ENCODE data around the gene FUZ. TPM values are rescaled to one million over a fixed set of nuclear protein-coding genes. Genes with fewer than 3 reads are reported as not detected.

Gene FUZ
- polyA plus RNA-seq, 1 of the 3 experiments (the other 2 are of a cell fraction): 29.9 TPM

GRCh38 chr19:49843265-49843664 is 30.2 kb upstream of the FUZ start (continued):
- TF ChIP-seq TAF1 (IDR thresholded peaks at IDR 0.05; ENCODE audit: borderline replicate concordance, low read depth, low read length): no peak
- no peak for TF ChIP-seq FOXJ3 (CRISPR knock-in tag; IDR thresholded peaks at IDR 0.05)
- TF ChIP-seq REST (IDR thresholded peaks at IDR 0.05; ENCODE audit: low read depth, low read length): no peak
- no peak for TF ChIP-seq ELF1 (IDR thresholded peaks at IDR 0.05)
- no peak for TF ChIP-seq RFX5 (IDR thresholded peaks at IDR 0.05; ENCODE audit: low read length)
- no peak for TF ChIP-seq USF2 (IDR thresholded peaks at IDR 0.05; ENCODE audit: borderline replicate concordance, low read depth, low read length)
- TF ChIP-seq RXRA (IDR thresholded peaks at IDR 0.05; ENCODE audit: borderline replicate concordance, low read depth): no peak
- no peak for TF ChIP-seq MEF2A (IDR thresholded peaks at IDR 0.05; ENCODE audit: borderline replicate concordance, low read depth)

GRCh38 chr19:49840736-49841249 is 27.7 kb upstream of the FUZ start:
- Histone ChIP-seq H3K79me2 (ENCODE audit: insufficient read depth) (no peaks in the 10 kb centered on the region), H3K36me3 (replicated peaks in 1 of 2; ENCODE audit: control insufficient read depth in 1 of 2, insufficient read depth in 2 of 2, low read length in 1 of 2) (peaks cover 20 to 45% of the 10 kb centered on the region in 2 experiments), H4K20me1 (ENCODE audit: insufficient read depth) (no peaks in the 10 kb centered on the region), H3F3A (replicated peaks; ENCODE audit: insufficient read depth) (peaks cover 6% of the 10 kb centered on the region), H3K27me3 (ENCODE audit: insufficient read depth) (no peaks in the 10 kb centered on the region), H3K4me3 (ENCODE audit: low read depth in 2 of 2, low read length in 1 of 2) (no peak overlapping the region), H3K27ac (ENCODE audit: low read depth in 2 of 2, low read length in 1 of 2) (no peak overlapping the region; a peak in 1 of 4 replicates), H3K9ac (no peak overlapping the region), H3K4me1 (ENCODE audit: control insufficient read depth in 1 of 2, insufficient read depth in 2 of 2, low read depth in 1 of 2, low read length in 1 of 2) (peaks cover 0 to 11% of the 10 kb centered on the region in 2 experiments; a peak in 1 of 4 replicates), H3K9me3 (no peaks in the 10 kb centered on the region), H2AFZ (ENCODE audit: low read depth) (no peak overlapping the region), H3K4me2 (no peak overlapping the region), H3K9me2 (no peaks in the 10 kb centered on the region)
- DNase-seq: no peak
- CTCF ChIA-PET: no interaction called here
- POLR2A ChIA-PET: no interaction called here
- TF ChIP-seq USF2 (IDR thresholded peaks at IDR 0.05; ENCODE audit: borderline replicate concordance, low read depth, low read length) (no peak), FOXJ3 (CRISPR knock-in tag; IDR thresholded peaks at IDR 0.05) (no peak), MXI1 (IDR thresholded peaks at IDR 0.05; ENCODE audit: low read depth, low read length) (no peak), CHD2 (IDR thresholded peaks at IDR 0.05; ENCODE audit: low read length, partially characterized antibody) (no peak), YY1 (IDR thresholded peaks at IDR 0.05; ENCODE audit: low read depth) (no peak), POLR2AphosphoS5 (IDR thresholded peaks at IDR 0.05; ENCODE audit: low read depth, low read length) (no peak), RXRA (IDR thresholded peaks at IDR 0.05; ENCODE audit: borderline replicate concordance, low read depth) (no peak), USF1 (IDR thresholded peaks at IDR 0.05; ENCODE audit: borderline replicate concordance, low read depth) (no peak), GATA2 (CRISPR knock-in tag; IDR thresholded peaks at IDR 0.05) (no peak), REST (IDR thresholded peaks at IDR 0.05; ENCODE audit: low read depth, low read length) (no peak), NFIC (IDR thresholded peaks at IDR 0.05; ENCODE audit: borderline replicate concordance) (no peak), FOXM1 (IDR thresholded peaks at IDR 0.05; ENCODE audit: low read depth) (no peak)
- WGBS (ENCODE audit: low lambda C conversion rate): 93% methylated on average over 17 of the region's 17 CpGs

All from SK-N-SH (cell line).